Stomach (tissue), 9 donors: ENCODE measurements around the gene METTL16. TPM values are rescaled to one million over a fixed set of nuclear protein-coding genes. Genes with fewer than 3 reads are reported as not detected.

Experiments used
- DNase-seq, 2 donors: peaks; one replicate each; pipeline versions ENCODE4 v3.0.0 to v3.0.0-alpha.2; 2013 to 2019
- H3K27ac ChIP-seq, 5 donors: fragments of 200-600 bp in 4 of 5; sonication (generic) in 4 of 5; one replicate each; pipeline ENCODE4 v1.5.1; 2013 to 2019; ENCODE audit warnings: mild to moderate bottlenecking in 1 of 5, moderate library complexity in 1 of 5
- H3K27me3 ChIP-seq, 3 donors: fragments of 200-600 bp; sonication (generic); one replicate each; pipeline ENCODE4 v1.5.1; 2017 to 2019; ENCODE audit warnings: mixed run types in 1 of 3
- H3K36me3 ChIP-seq, 4 donors: fragments of 200-600 bp; sonication (generic); 1 replicate in 3 of 4; 2 replicates in 1 of 4; pipeline ENCODE4 v1.5.1; 2016 to 2019
- H3K4me1 ChIP-seq, 4 donors: fragments of 200-600 bp; sonication (generic); one replicate each; pipeline ENCODE4 v1.5.1; 2016 to 2019
- H3K4me3 ChIP-seq, 4 donors: fragments of 200-600 bp; sonication (generic) in 3 of 4; one replicate each; pipeline ENCODE4 v1.5.1; 2016 to 2019; ENCODE audit warnings: mild to moderate bottlenecking in 1 of 4
- H3K9me3 ChIP-seq, 4 donors: fragments of 200-600 bp; sonication (generic); one replicate each; pipeline ENCODE4 v1.5.1; 2016 to 2019
- EP300 ChIP-seq: sonication (generic); formaldehyde crosslinking; IDR thresholded peaks from one replicate; pipeline ENCODE4 v1.6.1; 2017; ENCODE audit warnings: antibody characterized with exemption
- POLR2A ChIP-seq, 4 donors: fragments of 450-650 bp; IDR thresholded peaks; one replicate each; pipeline ENCODE4 v1.6.1; 2016; ENCODE audit warnings: antibody characterized with exemption in 4 of 4, control low read depth in 2 of 4, mild to moderate bottlenecking in 1 of 4, moderate library complexity in 1 of 4
- POLR2AphosphoS5 ChIP-seq, 3 donors: sonication (generic); formaldehyde crosslinking; IDR thresholded peaks; one replicate each; pipeline ENCODE4 v1.6.1; 2016; ENCODE audit warnings: antibody characterized with exemption in 3 of 3
- WGBS, 5 donors: extraction: QIAGEN DNeasy Blood & Tissue Kit in 3 of 5; methylation state at CpG; one replicate each; pipeline versions ENCODE4 v1.1.5 to v1.1.7; 2013 to 2018; 5-methylcytosine and 5-hydroxymethylcytosine counted together
- intact Hi-C: fragments of 100-400 bp; cut with DNase I; formaldehyde crosslinking; loops from one replicate; pipeline ENCODE4 v1.15.1; 2023; ENCODE audit warnings: low total_unique reads
- polyA plus RNA-seq, 3 donors: library from polyadenylated mRNA; stranded (reverse); fragments of 200-250 nt; gene quantifications; one replicate each; pipeline ENCODE4 v1.2.3, GENCODE V29; 2013
- total RNA-seq, 5 donors: library from RNA; depleted of rRNA; stranded (reverse); fragments of >200 nt; gene quantifications; one replicate each; pipeline versions ENCODE4 v1.1.0 to v1.2.3, GENCODE V29; 2014 to 2016
- TF ChIP-seq, protein P1 (sequence below), 7 experiments: fragments of 450-650 bp in 4 of 7; fragments of 200-600 bp in 3 of 7; sonication (generic) in 3 of 7; IDR thresholded peaks; one replicate each; pipeline ENCODE4 v1.5.1; 2016 to 2019; ENCODE audit warnings: antibody characterized with exemption in 7 of 7, control low read depth in 2 of 7, mild to moderate bottlenecking in 1 of 7
- donor health status: healthy with polysubstance abuse.
- donor health status: Bipolar disorder and iron deficiency.
- donor health status: healthy.

Gene METTL16
- total and polyA plus RNA-seq, 8 donors = 11.3 to 108 (median 16.6) TPM

DNA sequence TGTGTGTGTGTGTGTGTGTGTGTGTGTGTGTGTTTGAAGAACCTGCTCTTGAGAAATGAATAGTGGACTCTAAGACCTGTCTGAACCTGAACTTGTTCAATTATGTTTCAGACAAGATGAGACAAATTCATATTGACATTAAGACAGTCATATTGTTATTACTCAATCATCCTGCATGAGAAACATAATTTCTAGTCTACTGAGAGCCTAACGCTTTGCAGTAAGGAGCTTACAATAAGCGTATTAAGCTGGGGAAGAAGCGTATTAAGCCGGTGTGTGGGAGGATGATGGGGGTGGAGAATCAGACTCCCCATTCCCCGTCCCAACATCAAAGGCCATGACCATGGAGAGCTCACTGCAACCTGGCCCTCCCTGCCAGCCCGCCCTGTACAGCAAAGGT, 88.4 kb downstream of the METTL16 start:
- 74 to 96% (median 88%) methylated on average over 6 of the region's 6 CpGs for WGBS, 5 donors
- no peak for DNase-seq
- Histone ChIP-seq H3K9me3 (no peaks in the 10 kb centered on the region), H3K4me3 (no peak overlapping the region), H3K36me3 (peaks cover 20 to 59% (median 53%) of the 10 kb centered on the region in 4 donors), H3K4me1 (peaks cover 0 to 35% (median 10%) of the 10 kb centered on the region in 4 donors), H3K27ac (no peak overlapping the region), H3K27me3 (no peaks in the 10 kb centered on the region)
- no peak for TF ChIP-seq POLR2A (IDR thresholded peaks at IDR 0.05)
- TF ChIP-seq EP300 = no peak
- no peak for TF ChIP-seq POLR2AphosphoS5 (IDR thresholded peaks at IDR 0.05)
- TF ChIP-seq, protein P1, sequence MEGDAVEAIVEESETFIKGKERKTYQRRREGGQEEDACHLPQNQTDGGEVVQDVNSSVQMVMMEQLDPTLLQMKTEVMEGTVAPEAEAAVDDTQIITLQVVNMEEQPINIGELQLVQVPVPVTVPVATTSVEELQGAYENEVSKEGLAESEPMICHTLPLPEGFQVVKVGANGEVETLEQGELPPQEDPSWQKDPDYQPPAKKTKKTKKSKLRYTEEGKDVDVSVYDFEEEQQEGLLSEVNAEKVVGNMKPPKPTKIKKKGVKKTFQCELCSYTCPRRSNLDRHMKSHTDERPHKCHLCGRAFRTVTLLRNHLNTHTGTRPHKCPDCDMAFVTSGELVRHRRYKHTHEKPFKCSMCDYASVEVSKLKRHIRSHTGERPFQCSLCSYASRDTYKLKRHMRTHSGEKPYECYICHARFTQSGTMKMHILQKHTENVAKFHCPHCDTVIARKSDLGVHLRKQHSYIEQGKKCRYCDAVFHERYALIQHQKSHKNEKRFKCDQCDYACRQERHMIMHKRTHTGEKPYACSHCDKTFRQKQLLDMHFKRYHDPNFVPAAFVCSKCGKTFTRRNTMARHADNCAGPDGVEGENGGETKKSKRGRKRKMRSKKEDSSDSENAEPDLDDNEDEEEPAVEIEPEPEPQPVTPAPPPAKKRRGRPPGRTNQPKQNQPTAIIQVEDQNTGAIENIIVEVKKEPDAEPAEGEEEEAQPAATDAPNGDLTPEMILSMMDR (IDR thresholded peaks at IDR 0.05) = no peak
- intact Hi-C loops = no loop called here

DNA sequence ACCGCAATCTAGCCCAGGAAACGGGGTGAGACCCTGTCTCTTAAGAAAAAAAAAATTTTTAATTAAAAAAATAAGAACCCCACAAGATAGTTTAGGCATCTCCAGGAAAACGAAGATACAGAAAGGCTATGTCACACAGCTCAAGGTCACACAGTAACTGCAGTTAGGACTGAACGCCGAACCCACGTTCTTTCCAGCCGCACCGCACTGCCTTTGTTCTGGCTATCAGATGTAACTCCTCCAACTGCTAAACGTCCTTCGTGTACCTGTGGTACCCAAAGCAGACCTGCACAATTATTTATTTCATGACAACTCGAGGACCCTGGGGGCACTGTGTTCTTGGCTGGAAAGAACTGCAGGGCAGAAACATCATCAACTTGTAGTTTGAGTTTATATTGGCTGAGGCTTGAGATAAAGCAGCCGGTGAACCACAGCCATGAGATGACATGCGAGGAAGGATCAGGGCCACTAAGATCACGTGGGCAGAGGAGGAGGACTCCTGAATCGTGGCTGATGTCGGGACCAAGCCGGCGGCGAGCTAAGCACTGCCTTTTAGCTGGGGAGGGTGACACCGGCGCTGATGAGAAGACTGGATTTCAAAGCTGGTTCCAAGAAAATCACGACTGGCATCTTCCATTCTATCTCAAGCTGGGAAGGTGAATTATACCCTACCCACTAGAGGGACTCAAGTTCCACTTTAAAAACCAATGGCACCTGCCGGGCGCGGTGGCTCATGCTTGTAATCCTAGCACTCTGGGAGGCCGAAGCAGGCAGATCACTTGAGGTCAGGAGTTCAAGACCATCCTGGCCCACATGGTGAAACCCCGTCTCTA, 90.2 kb downstream of the METTL16 start:
- WGBS, 5 donors = 75 to 85% (median 79%) methylated on average over 27 of the region's 27 CpGs

GRCh38 chr17:2420176-2420575, 91.5 kb downstream of the METTL16 start:
- Histone ChIP-seq H3K4me3 (no peak overlapping the region), H3K27me3 (no peaks in the 10 kb centered on the region), H3K27ac (peak overlapping the region in 3 of 5 donors; percentile 31 to 80 (median 76)), H3K4me1 (peaks cover 5 to 61% (median 23%) of the 10 kb centered on the region in 4 donors), H3K36me3 (peaks cover 20 to 50% (median 43%) of the 10 kb centered on the region in 4 donors), H3K9me3 (no peaks in the 10 kb centered on the region)
- TF ChIP-seq POLR2A (IDR thresholded peaks at IDR 0.05) (no peak), EP300 (no peak), POLR2AphosphoS5 (IDR thresholded peaks at IDR 0.05) (no peak)
- TF ChIP-seq, protein P1 (IDR thresholded peaks at IDR 0.05) = no peak
- no peak for DNase-seq
- intact Hi-C loops = no loop called here
- 79 to 92% (median 82%) methylated on average over 12 of the region's 12 CpGs for WGBS, 5 donors

More for the DNA sequence above, 90.2 kb downstream of the METTL16 start:
- Histone ChIP-seq H3K27ac (peak overlapping the region in 3 of 5 donors; percentile 30 to 80 (median 39)), H3K27me3 (no peaks in the 10 kb centered on the region), H3K4me3 (no peak overlapping the region), H3K9me3 (no peaks in the 10 kb centered on the region), H3K4me1 (peaks cover 0 to 51% (median 17%) of the 10 kb centered on the region in 4 donors), H3K36me3 (peaks cover 20 to 60% (median 55%) of the 10 kb centered on the region in 4 donors)
- TF ChIP-seq POLR2A (IDR thresholded peaks at IDR 0.05) (no peak), POLR2AphosphoS5 (IDR thresholded peaks at IDR 0.05) (no peak), EP300 (no peak)
- TF ChIP-seq, protein P1 (IDR thresholded peaks at IDR 0.05) = no peak
- intact Hi-C loops = no loop called here
- no peak for DNase-seq

- Histone ChIP-seq H3K27me3 (no peaks in the 10 kb centered on the region), H3K36me3 (peaks cover 20 to 50% (median 47%) of the 10 kb centered on the region in 4 donors), H3K9me3 (no peaks in the 10 kb centered on the region), H3K27ac (peak overlapping the region in 4 of 5 donors; percentile 65 to 80 (median 76)), H3K4me3 (no peak overlapping the region), H3K4me1 (peaks cover 5 to 61% (median 23%) of the 10 kb centered on the region in 4 donors)
- no peak for DNase-seq
- 70 to 92% (median 89%) methylated on average over 6 of the region's 6 CpGs for WGBS, 5 donors
- TF ChIP-seq EP300 (no peak), POLR2AphosphoS5 (IDR thresholded peaks at IDR 0.05) (no peak), POLR2A (IDR thresholded peaks at IDR 0.05) (no peak)
- intact Hi-C loops = loop anchor here (5.0 to 10.0 kb wide), 2 partner anchors 37 to 55 kb away; no protein-coding TSS in a partner anchor
These were observed 92.2 kb downstream of the METTL16 start for GRCh38 chr17:2419486-2419885.
